WTC11 (cell line): ENCODE measurements around the gene RIPOR3. TPM values are rescaled to one million over a fixed set of nuclear protein-coding genes. Genes with fewer than 3 reads are reported as not detected.

Source experiments
- ATAC-seq: fragments of 200-7000 bp; cut with Tn5 transposase; 2 replicates; pipeline ENCODE4 v1.10.0; 2021; ENCODE audit warnings: mild to moderate bottlenecking, moderate library complexity
- CTCF ChIA-PET: fragments of 300-600 bp; sonication (Branson Sonifier 250); formaldehyde crosslinking; loops from one replicate; lab custom pipeline; 2021; ENCODE audit warnings: antibody characterized with exemption; lab: Charles Lee
- POLR2A ChIA-PET: fragments of 350-600 bp; sonication (Branson Sonifier 250); formaldehyde crosslinking; loops from one replicate; lab custom pipeline; 2021; ENCODE audit warnings: antibody characterized with exemption; lab: Charles Lee
- DNase-seq: peaks from one replicate; pipeline ENCODE4 v3.0.0; 2021; ENCODE audit warnings: low spot score
- H3K27ac Mint-ChIP-seq: 2 replicates; pipeline ENCODE4 v1.8.0; 2021; ENCODE audit warnings: mixed read lengths
- H3K27me3 Mint-ChIP-seq: 2 replicates; pipeline ENCODE4 v1.8.0; 2021; ENCODE audit warnings: low read depth, mild to moderate bottlenecking, moderate library complexity, mixed read lengths
- H3K36me3 Mint-ChIP-seq: 2 replicates; pipeline ENCODE4 v1.8.0; 2021; ENCODE audit warnings: mixed read lengths
- H3K4me1 Mint-ChIP-seq: 2 replicates; pipeline ENCODE4 v1.8.0; 2022; ENCODE audit warnings: mixed read lengths
- H3K4me3 Mint-ChIP-seq: 2 replicates; pipeline ENCODE4 v1.8.0; 2021; ENCODE audit warnings: mild to moderate bottlenecking, moderate library complexity, mixed read lengths
- H3K9me3 Mint-ChIP-seq: 2 replicates; pipeline ENCODE4 v1.8.0; 2021; ENCODE audit warnings: mixed read lengths
- ATF1 ChIP-seq: sonication (generic); formaldehyde crosslinking; IDR thresholded peaks from 2 replicates; pipeline ENCODE4 v1.8.1; 2023; ENCODE audit warnings: mild to moderate bottlenecking, moderate library complexity, missing genetic modification reagents
- ATF2 ChIP-seq: sonication (generic); formaldehyde crosslinking; IDR thresholded peaks from 2 replicates; pipeline ENCODE4 v1.8.1; 2022; ENCODE audit warnings: low read depth, missing genetic modification reagents, borderline replicate concordance
- CREB1 ChIP-seq: sonication (generic); formaldehyde crosslinking; IDR thresholded peaks from 2 replicates; pipeline ENCODE4 v1.8.0; 2023; ENCODE audit warnings: mild to moderate bottlenecking, missing genetic modification reagents
- E2F1 ChIP-seq: sonication (generic); formaldehyde crosslinking; IDR thresholded peaks from 2 replicates; pipeline ENCODE4 v1.8.0; 2022; ENCODE audit warnings: mild to moderate bottlenecking, missing genetic modification reagents
- E2F5 ChIP-seq: sonication (generic); formaldehyde crosslinking; IDR thresholded peaks from 2 replicates; pipeline ENCODE4 v1.8.1; 2022; ENCODE audit warnings: mild to moderate bottlenecking, moderate library complexity, missing genetic modification reagents
- GRHL2 ChIP-seq: fragments of 250-450 bp; sonication (Bioruptor Pico); IDR thresholded peaks from 2 replicates; pipeline ENCODE4 v1.8.0; 2022; ENCODE audit warnings: mild to moderate bottlenecking, moderate library complexity; ENCODE audit not compliant: insufficient replicate concordance, severe bottlenecking
- NFYB ChIP-seq: sonication (generic); formaldehyde crosslinking; conservative IDR thresholded peaks from 2 replicates; pipeline ENCODE4 v1.8.0; 2022; ENCODE audit warnings: low read depth, missing genetic modification reagents
- NR2C2 ChIP-seq: sonication (generic); formaldehyde crosslinking; IDR thresholded peaks from 2 replicates; pipeline ENCODE4 v1.8.0; 2022; ENCODE audit warnings: mild to moderate bottlenecking, missing genetic modification reagents
- RELA ChIP-seq: sonication (generic); formaldehyde crosslinking; IDR thresholded peaks from 2 replicates; pipeline ENCODE4 v1.8.1; 2022; ENCODE audit warnings: missing genetic modification reagents, mild to moderate bottlenecking, borderline replicate concordance
- SMAD4 ChIP-seq: sonication (generic); formaldehyde crosslinking; IDR thresholded peaks from 2 replicates; pipeline ENCODE4 v1.8.0; 2022; ENCODE audit warnings: mild to moderate bottlenecking, missing genetic modification reagents
- TP53 ChIP-seq: sonication (generic); formaldehyde crosslinking; IDR thresholded peaks from 2 replicates; pipeline ENCODE4 v1.8.1; 2023; ENCODE audit warnings: mild to moderate bottlenecking, missing genetic modification reagents
- USF1 ChIP-seq: sonication (generic); formaldehyde crosslinking; IDR thresholded peaks from 2 replicates; pipeline ENCODE4 v1.8.0; 2022; ENCODE audit warnings: mild to moderate bottlenecking, missing genetic modification reagents
- ZBTB43 ChIP-seq: sonication (generic); formaldehyde crosslinking; IDR thresholded peaks from 2 replicates; pipeline ENCODE4 v1.8.1; 2023; ENCODE audit warnings: mild to moderate bottlenecking, missing genetic modification reagents
- ZNF219 ChIP-seq: sonication (generic); formaldehyde crosslinking; IDR thresholded peaks from 2 replicates; pipeline ENCODE4 v1.8.0; 2023; ENCODE audit warnings: missing genetic modification reagents, mild to moderate bottlenecking, borderline replicate concordance
- ZNF281 ChIP-seq: sonication (generic); formaldehyde crosslinking; IDR thresholded peaks from 2 replicates; pipeline ENCODE4 v1.8.0; 2023; ENCODE audit warnings: mild to moderate bottlenecking, missing genetic modification reagents
- ZNF532 ChIP-seq: fragments of 250-450 bp; sonication (Bioruptor Pico); IDR thresholded peaks from 2 replicates; pipeline ENCODE4 v1.9.0; 2021; ENCODE audit warnings: mild to moderate bottlenecking, borderline replicate concordance
- ZNF671 ChIP-seq: fragments of 250-450 bp; sonication (Bioruptor Pico); IDR thresholded peaks from 2 replicates; pipeline ENCODE4 v1.8.0; 2021; ENCODE audit warnings: mild to moderate bottlenecking
- total RNA-seq: library from RNA; stranded (reverse); gene quantifications from 3 replicates; pipeline ENCODE4 v1.2.3, GENCODE V29; 2021

Gene RIPOR3
- total RNA-seq, 1 experiment from 2014 or later, result 6.5 TPM

- Mint-ChIP-seq H3K4me1 (peaks cover 3% of the 10 kb centered on the region; the same call in 1 of the 2 replicates), H3K27me3 (no peaks in the 10 kb centered on the region), H3K36me3 (peaks cover 9% of the 10 kb centered on the region), H3K9me3 (no peaks in the 10 kb centered on the region), H3K27ac (no peak overlapping the region), H3K4me3 (no peak overlapping the region)
- POLR2A ChIA-PET, result no interaction called here
- CTCF ChIA-PET, result no interaction called here
- no peak for DNase-seq
- no peak for ATAC-seq
- no peak for TF ChIP-seq ATF1 (CRISPR knock-in tag)
Measured at GRCh38 chr20:50590348-50590664, 101.0 kb downstream of the RIPOR3 start.

GRCh38 chr20:50589548-50590347, 101.6 kb downstream of the RIPOR3 start:
- ATAC-seq (no peak), DNase-seq (no peak)
- H3K36me3 Mint-ChIP-seq, result peaks cover 9% of the 10 kb centered on the region
- H3K27ac Mint-ChIP-seq, result no peak overlapping the region
- POLR2A ChIA-PET, result no interaction called here
- no peaks in the 10 kb centered on the region for H3K27me3 Mint-ChIP-seq
- CTCF ChIA-PET, result interaction anchor here (1.7 to 2.5 kb wide), 3 partner anchors 14 to 411 kb away, joined by 5 to 20 read pairs (median 8); no protein-coding TSS in a partner anchor
- H3K4me3 Mint-ChIP-seq, result no peak overlapping the region
- no peaks in the 10 kb centered on the region for H3K4me1 Mint-ChIP-seq
- H3K9me3 Mint-ChIP-seq, result no peaks in the 10 kb centered on the region
- TF ChIP-seq ZNF281 (CRISPR knock-in tag), result no peak
- no peak for TF ChIP-seq E2F1
- no peak for TF ChIP-seq SMAD4
- no peak for TF ChIP-seq USF1 (CRISPR knock-in tag)
- no peak for TF ChIP-seq ZNF532 (CRISPR knock-in tag)
- TF ChIP-seq ZNF219 (CRISPR knock-in tag), result no peak
- TF ChIP-seq ZBTB43 (CRISPR knock-in tag), result no peak
- TF ChIP-seq RELA (CRISPR knock-in tag), result no peak
- no peak for TF ChIP-seq ZNF671 (CRISPR knock-in tag)
- no peak for TF ChIP-seq CREB1 (CRISPR knock-in tag)
- no peak for TF ChIP-seq GRHL2
- TF ChIP-seq TP53, result no peak
- no peak for TF ChIP-seq ATF2 (CRISPR knock-in tag)
- no peak for TF ChIP-seq NFYB
- TF ChIP-seq NR2C2 (CRISPR knock-in tag), result no peak
- TF ChIP-seq E2F5 (CRISPR knock-in tag), result no peak
